K562 (cell line): ENCODE results near the gene C1QTNF6. TPM values are rescaled to one million over a fixed set of nuclear protein-coding genes. Genes with fewer than 3 reads are reported as not detected.

ENCODE experiments used
- ATAC-seq: fragments of 200-7000 bp; cut with Tn5 transposase; 3 replicates; pipeline ENCODE4 v1.9.1; 2020; ENCODE audit warnings: moderate library complexity
- BruUV-seq: library from RNA; stranded (reverse); fragments of 400-500 nt; replicated peaks from 2 replicates; lab custom pipeline; 2021; lab: Mats Ljungman, UMichigan
- CTCF ChIA-PET: fragments of 300-600 bp; formaldehyde crosslinking; extraction: SDS; loops from one replicate; lab custom pipeline; 2021; ENCODE audit warnings: low intra/inter-chr PET ratio; lab: Yijun Ruan, JAX
- POLR2A ChIA-PET: fragments of 300-600, 350-650 bp; sonication (Branson Sonifier 250); formaldehyde crosslinking; extraction: SDS; loops from one replicate; lab custom pipeline; 2021; ENCODE audit warnings: antibody characterized with exemption, inconsistent platforms; lab: Yijun Ruan, JAX
- DNase-seq, 4 experiments: peaks; one replicate each; pipeline versions ENCODE4 v3.0.0 to v3.0.0-alpha.2; 2011 to 2018; ENCODE audit warnings: low spot score in 3 of 4, mixed read lengths in 3 of 4; ENCODE audit errors: extremely low read depth in 1 of 4
- FAIRE-seq: peaks from 2 replicates; lab custom pipeline; 2011; peaks lifted over from hg19 to GRCh38; lab: Jason Lieb, UNC
- H2AFZ ChIP-seq: 2 replicates; pipeline ENCODE4 v1.6.0; 2011; ENCODE audit warnings: low read depth, low read length, control low read depth, inconsistent platforms
- H3K27ac ChIP-seq: fragments of 200-600 bp; 3 replicates; pipeline ENCODE4 v1.8.0; 2011; ENCODE audit warnings: low read depth, mild to moderate bottlenecking, control low read depth, inconsistent platforms, low read length, moderate library complexity, mixed read lengths; ENCODE audit errors: extremely low read depth
- H3K27me3 ChIP-seq, 2 experiments: fragments of 300-600 bp in 1 of 2; 2 replicates in 1 of 2; 3 replicates in 1 of 2; pipeline versions ENCODE4 v1.6.0 to v1.8.0; 2011; ENCODE audit warnings: inconsistent platforms in 2 of 2, low read length in 2 of 2, mild to moderate bottlenecking in 1 of 2, mixed read lengths in 1 of 2, moderate library complexity in 1 of 2; ENCODE audit not compliant: control insufficient read depth in 2 of 2, insufficient read depth in 2 of 2
- H3K36me3 ChIP-seq: fragments of 300-600 bp; 3 replicates; pipeline ENCODE4 v1.8.0; 2011; ENCODE audit warnings: mild to moderate bottlenecking, low read length, inconsistent platforms; ENCODE audit not compliant: control insufficient read depth, insufficient read depth
- H3K4me1 ChIP-seq, 2 experiments: fragments of 200-600 bp in 1 of 2; replicated peaks in 1 of 2; 2 replicates in 1 of 2; 3 replicates in 1 of 2; pipeline versions ENCODE4 v1.5.1 to v1.8.0; 2011; ENCODE audit warnings: inconsistent platforms in 2 of 2, low read length in 2 of 2, mild to moderate bottlenecking in 1 of 2, mixed read lengths in 1 of 2, moderate library complexity in 1 of 2; ENCODE audit not compliant: control insufficient read depth in 2 of 2, insufficient read depth in 2 of 2
- H3K4me2 ChIP-seq: 2 replicates; pipeline ENCODE4 v1.6.1; 2011; ENCODE audit warnings: low read length, control low read depth, inconsistent platforms, mixed read lengths; ENCODE audit not compliant: insufficient read depth
- H3K4me3 ChIP-seq: fragments of 200-600 bp; sonication (generic), shearing (Covaris generic); 2 replicates; pipeline ENCODE4 v1.5.1; 2016; ENCODE audit warnings: control low read depth, inconsistent platforms
- H3K79me2 ChIP-seq: fragments of 200-600 bp; 3 replicates; pipeline ENCODE4 v1.8.0; 2011; ENCODE audit warnings: low read length, inconsistent platforms; ENCODE audit not compliant: control insufficient read depth, insufficient read depth
- H3K9ac ChIP-seq, 2 experiments: 2 replicates each; pipeline versions ENCODE4 v1.6.0 to v1.6.1; 2011; ENCODE audit warnings: low read depth in 2 of 2, low read length in 2 of 2, control low read depth in 1 of 2, inconsistent platforms in 1 of 2, mild to moderate bottlenecking in 1 of 2, mixed read lengths in 1 of 2; ENCODE audit not compliant: insufficient read depth in 1 of 2
- H3K9me1 ChIP-seq: one replicate; pipeline ENCODE4 v1.6.0; 2011; ENCODE audit warnings: inconsistent platforms, mild to moderate bottlenecking, low read length, moderate library complexity; ENCODE audit not compliant: control insufficient read depth, insufficient read depth
- H3K9me3 ChIP-seq: replicated peaks from 2 replicates; pipeline ENCODE4 v1.5.1; 2011; ENCODE audit warnings: low read depth, low read length, inconsistent platforms; ENCODE audit not compliant: control insufficient read depth, insufficient read depth
- H4K20me1 ChIP-seq: replicated peaks from 2 replicates; pipeline ENCODE4 v1.6.1; 2011; ENCODE audit warnings: low read length, inconsistent platforms, mixed read lengths; ENCODE audit not compliant: control insufficient read depth, insufficient read depth
- ASH1L ChIP-seq: fragments of 450-650 bp; IDR thresholded peaks from 2 replicates; pipeline ENCODE4 v1.6.1; 2018; ENCODE audit warnings: borderline replicate concordance, mild to moderate bottlenecking, low read depth; ENCODE audit not compliant: partially characterized antibody
- CHD4 ChIP-seq: fragments of 200-600 bp; sonication (generic); IDR thresholded peaks from 3 replicates; pipeline ENCODE4 v1.6.1; 2012; ENCODE audit warnings: low read depth, mild to moderate bottlenecking, mixed read lengths, low read length, inconsistent platforms; ENCODE audit not compliant: insufficient read depth, insufficient replicate concordance, poor library complexity, severe bottlenecking
- DMBX1 ChIP-seq: fragments of 250-450 bp; sonication (Bioruptor Pico); IDR thresholded peaks from 2 replicates; pipeline ENCODE4 v1.8.0; 2022; ENCODE audit warnings: inconsistent platforms, mild to moderate bottlenecking, moderate library complexity, borderline replicate concordance
- EGR1 ChIP-seq: fragments of 450-650 bp; conservative IDR thresholded peaks from 2 replicates; pipeline ENCODE4 v1.6.1; 2017; ENCODE audit warnings: mild to moderate bottlenecking
- EZH2 ChIP-seq: IDR thresholded peaks from 2 replicates; pipeline ENCODE4 v1.6.1; 2012; ENCODE audit warnings: low read depth, mild to moderate bottlenecking, inconsistent platforms, low read length, borderline replicate concordance
- KLF6 ChIP-seq: fragments of 250-450 bp; sonication (Bioruptor Pico); IDR thresholded peaks from 2 replicates; pipeline ENCODE4 v1.4.0; 2020; ENCODE audit warnings: mild to moderate bottlenecking, moderate library complexity, borderline replicate concordance
- L3MBTL2 ChIP-seq: fragments of 450-650 bp; IDR thresholded peaks from 2 replicates; pipeline ENCODE4 v1.6.1; 2016; ENCODE audit warnings: mild to moderate bottlenecking, moderate library complexity
- NFE2 ChIP-seq: IDR thresholded peaks from 2 replicates; pipeline ENCODE4 v1.6.1; 2014; ENCODE audit warnings: antibody characterized with exemption, low read depth
- POLR2G ChIP-seq: fragments of 200-400 bp; formaldehyde crosslinking; IDR thresholded peaks from 2 replicates; pipeline ENCODE4 v1.6.1; 2017; ENCODE audit warnings: low read depth, mild to moderate bottlenecking, antibody characterized with exemption, low read length, moderate library complexity
- RBM39 ChIP-seq: fragments of 200-400 bp; formaldehyde crosslinking; optimal IDR thresholded peaks from 2 replicates; pipeline ENCODE3; 2018; ENCODE audit warnings: low read depth, low read length
- SAFB ChIP-seq: fragments of 200-400 bp; formaldehyde crosslinking; IDR thresholded peaks from 2 replicates; pipeline ENCODE4 v1.6.1; 2017; ENCODE audit warnings: low read depth, low read length, borderline replicate concordance
- SLC30A9 ChIP-seq: fragments of 250-450 bp; sonication (Bioruptor Pico); IDR thresholded peaks from 2 replicates; pipeline ENCODE4 v1.8.0; 2022; ENCODE audit warnings: mild to moderate bottlenecking, moderate library complexity
- TRIM24 ChIP-seq, 2 experiments: fragments of 450-650 bp; IDR thresholded peaks; 2 replicates each; pipeline ENCODE4 v1.6.1; 2016
- ZNF121 ChIP-seq: sonication (generic); formaldehyde crosslinking; conservative IDR thresholded peaks from 2 replicates; pipeline ENCODE4 v1.8.0; 2022; ENCODE audit warnings: missing genetic modification reagents
- ZNF644 ChIP-seq: fragments of 200-800 bp; sonication (Bioruptor generic); IDR thresholded peaks from 2 replicates; pipeline ENCODE4 v1.6.1; 2016; ENCODE audit warnings: low read depth, missing genetic modification characterization, missing compliant biosample characterization
- WGBS: fragments of 100-300 bp; shearing (Covaris generic); methylation state at CpG from one replicate; pipeline ENCODE4 v1.1.6; 2016; ENCODE audit warnings: low coverage, mixed read lengths; ENCODE audit not compliant: insufficient coverage; ENCODE audit errors: missing lambda C conversion rate; 5-methylcytosine and 5-hydroxymethylcytosine counted together
- in situ Hi-C: fragments of 300-500 bp; cut with MboI; formaldehyde crosslinking; loops from 4 replicates; pipeline ENCODE4 v1.15.0; 2018; ENCODE audit warnings: inconsistent platforms, mixed read lengths
- intact Hi-C: fragments of 100-400 bp; cut with micrococcal nuclease; formaldehyde crosslinking; loops from 2 replicates; pipeline ENCODE4 v1.14.2; 2022
- polyA plus RNA-seq, 8 experiments: library from polyadenylated mRNA; depleted of rRNA in 4 of 8; stranded (reverse) in 5 of 8; unstranded in 3 of 8; fragments of >200 nt; fragmentation: Nextera tagmentation in 2 of 8; fragmentation: Illumina TruSeq in 1 of 8; extraction: Ambion mirVana in 2 of 8; extraction: Trizol in 1 of 8; gene quantifications; 2 replicates each; pipeline versions ENCODE4 v1.2.1 to v1.2.3, GENCODE V29; 2011 to 2014; ENCODE audit warnings: inconsistent platforms in 1 of 8, missing spikeins in 1 of 8
- total RNA-seq, 7 experiments: library from RNA; depleted of rRNA in 6 of 7; stranded (reverse); fragments of >200 nt in 6 of 7; fragmentation: Illumina TruSeq in 2 of 7; extraction: Trizol in 2 of 7; gene quantifications; 2 replicates each; pipeline versions ENCODE4 v1.2.1 to v1.2.3, GENCODE V29; 2011 to 2021; ENCODE audit warnings: low replicate concordance in 1 of 7
- TF ChIP-seq, protein P1 (sequence below): fragments of 450-650 bp; formaldehyde crosslinking; IDR thresholded peaks from 2 replicates; pipeline ENCODE4 v1.4.0; 2022; ENCODE audit warnings: mild to moderate bottlenecking, moderate library complexity
- TF ChIP-seq, protein P2 (sequence below): fragments of 450-650 bp; IDR thresholded peaks from 2 replicates; pipeline ENCODE4 v1.6.1; 2017; ENCODE audit warnings: antibody characterized with exemption
- TF ChIP-seq, protein P3 (sequence below): fragments of 250-450 bp; sonication (Bioruptor Pico); IDR thresholded peaks from 2 replicates; pipeline ENCODE4 v1.4.0; 2020; ENCODE audit warnings: mild to moderate bottlenecking, moderate library complexity
- TF ChIP-seq, protein P4 (sequence below): fragments of 250-450 bp; sonication (Bioruptor Pico); IDR thresholded peaks from 2 replicates; pipeline ENCODE4 v1.6.1; 2021; ENCODE audit warnings: mild to moderate bottlenecking

C1QTNF6 gene
- total and polyA plus RNA-seq, 9 of the 15 experiments (the other 6 are each of a cell fraction or from before 2014, with no cell fraction given) = 0.18 to 0.92 (median 0.55) TPM

DNA sequence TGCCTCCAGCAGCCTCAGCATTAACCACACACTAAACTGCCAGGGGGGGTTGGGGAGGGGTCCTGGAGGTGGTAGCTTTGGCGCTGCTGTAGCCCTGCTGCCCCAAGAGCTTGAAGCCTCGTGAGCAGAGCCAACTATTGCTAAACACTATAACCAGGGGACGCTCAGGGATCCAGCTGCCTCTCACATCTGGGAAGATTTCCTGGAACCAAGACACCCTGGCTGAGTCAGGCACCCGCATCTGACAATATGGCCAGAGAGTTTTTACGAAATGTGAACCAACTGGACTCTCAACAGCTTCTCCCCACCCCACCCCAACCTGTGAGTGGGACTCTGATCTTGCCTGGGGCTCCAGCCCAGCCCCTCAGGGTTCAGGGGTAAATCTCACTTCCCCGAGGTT, 14.3 kb downstream of the C1QTNF6 start:
- no peak for ATAC-seq
- no peak overlapping the region for H3K9ac ChIP-seq
- intact Hi-C loops (no loop called here), in situ Hi-C loops (no loop called here)
- 4% methylated on average over 4 of the region's 6 CpGs for WGBS
- no peak overlapping the region for H3K27ac ChIP-seq
- no peaks in the 10 kb centered on the region for H3K9me3 ChIP-seq
- DNase-seq = no peak
- ChIA-PET POLR2A (no interaction called here), CTCF (no interaction called here)
- H3K27me3 ChIP-seq = peaks cover 9 to 37% of the 10 kb centered on the region in 2 experiments; a peak in 4 of 5 replicates
- no peak overlapping the region for H3K4me3 ChIP-seq
- H3K4me2 ChIP-seq = no peak overlapping the region
- TF ChIP-seq, protein P1, sequence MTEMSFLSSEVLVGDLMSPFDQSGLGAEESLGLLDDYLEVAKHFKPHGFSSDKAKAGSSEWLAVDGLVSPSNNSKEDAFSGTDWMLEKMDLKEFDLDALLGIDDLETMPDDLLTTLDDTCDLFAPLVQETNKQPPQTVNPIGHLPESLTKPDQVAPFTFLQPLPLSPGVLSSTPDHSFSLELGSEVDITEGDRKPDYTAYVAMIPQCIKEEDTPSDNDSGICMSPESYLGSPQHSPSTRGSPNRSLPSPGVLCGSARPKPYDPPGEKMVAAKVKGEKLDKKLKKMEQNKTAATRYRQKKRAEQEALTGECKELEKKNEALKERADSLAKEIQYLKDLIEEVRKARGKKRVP (CRISPR knock-in tag) = no peak
- TF ChIP-seq ZNF644 (tag) (no peak), TRIM24 (IDR thresholded peaks at IDR 0.05) (no peak), L3MBTL2 (no peak), RBM39 (no peak), POLR2G (no peak), EGR1 (no peak), SLC30A9 (CRISPR knock-in tag) (no peak), EZH2 (no peak), NFE2 (no peak), ZNF121 (no peak), CHD4 (no peak), DMBX1 (CRISPR knock-in tag) (no peak), SAFB (no peak), ASH1L (no peak), KLF6 (no peak)
- TF ChIP-seq, protein P2, sequence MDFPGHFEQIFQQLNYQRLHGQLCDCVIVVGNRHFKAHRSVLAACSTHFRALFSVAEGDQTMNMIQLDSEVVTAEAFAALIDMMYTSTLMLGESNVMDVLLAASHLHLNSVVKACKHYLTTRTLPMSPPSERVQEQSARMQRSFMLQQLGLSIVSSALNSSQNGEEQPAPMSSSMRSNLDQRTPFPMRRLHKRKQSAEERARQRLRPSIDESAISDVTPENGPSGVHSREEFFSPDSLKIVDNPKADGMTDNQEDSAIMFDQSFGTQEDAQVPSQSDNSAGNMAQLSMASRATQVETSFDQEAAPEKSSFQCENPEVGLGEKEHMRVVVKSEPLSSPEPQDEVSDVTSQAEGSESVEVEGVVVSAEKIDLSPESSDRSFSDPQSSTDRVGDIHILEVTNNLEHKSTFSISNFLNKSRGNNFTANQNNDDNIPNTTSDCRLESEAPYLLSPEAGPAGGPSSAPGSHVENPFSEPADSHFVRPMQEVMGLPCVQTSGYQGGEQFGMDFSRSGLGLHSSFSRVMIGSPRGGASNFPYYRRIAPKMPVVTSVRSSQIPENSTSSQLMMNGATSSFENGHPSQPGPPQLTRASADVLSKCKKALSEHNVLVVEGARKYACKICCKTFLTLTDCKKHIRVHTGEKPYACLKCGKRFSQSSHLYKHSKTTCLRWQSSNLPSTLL = no peak
- TF ChIP-seq, protein P3, sequence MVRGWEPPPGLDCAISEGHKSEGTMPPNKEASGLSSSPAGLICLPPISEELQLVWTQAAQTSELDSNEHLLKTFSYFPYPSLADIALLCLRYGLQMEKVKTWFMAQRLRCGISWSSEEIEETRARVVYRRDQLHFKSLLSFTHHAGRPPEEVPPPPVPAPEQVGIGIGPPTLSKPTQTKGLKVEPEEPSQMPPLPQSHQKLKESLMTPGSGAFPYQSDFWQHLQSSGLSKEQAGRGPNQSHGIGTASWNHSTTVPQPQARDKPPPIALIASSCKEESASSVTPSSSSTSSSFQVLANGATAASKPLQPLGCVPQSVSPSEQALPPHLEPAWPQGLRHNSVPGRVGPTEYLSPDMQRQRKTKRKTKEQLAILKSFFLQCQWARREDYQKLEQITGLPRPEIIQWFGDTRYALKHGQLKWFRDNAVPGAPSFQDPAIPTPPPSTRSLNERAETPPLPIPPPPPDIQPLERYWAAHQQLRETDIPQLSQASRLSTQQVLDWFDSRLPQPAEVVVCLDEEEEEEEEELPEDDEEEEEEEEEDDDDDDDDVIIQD = no peak
- TF ChIP-seq, protein P4, sequence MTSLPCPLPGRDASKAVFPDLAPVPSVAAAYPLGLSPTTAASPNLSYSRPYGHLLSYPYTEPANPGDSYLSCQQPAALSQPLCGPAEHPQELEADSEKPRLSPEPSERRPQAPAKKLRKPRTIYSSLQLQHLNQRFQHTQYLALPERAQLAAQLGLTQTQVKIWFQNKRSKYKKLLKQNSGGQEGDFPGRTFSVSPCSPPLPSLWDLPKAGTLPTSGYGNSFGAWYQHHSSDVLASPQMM (CRISPR knock-in tag) = no peak
- H3K79me2 ChIP-seq = no peaks in the 10 kb centered on the region
- no peaks in the 10 kb centered on the region for H4K20me1 ChIP-seq
- BruUV-seq = no TSS peak
- FAIRE-seq = no peak
- H3K36me3 ChIP-seq = no peaks in the 10 kb centered on the region
- peaks cover 0 to 10% of the 10 kb centered on the region in 2 experiments; a peak in 2 of 5 replicates for H3K4me1 ChIP-seq
- no peak overlapping the region for H2AFZ ChIP-seq
- H3K9me1 ChIP-seq = no peaks in the 10 kb centered on the region
